WTC11 (cell line): ENCODE results near the gene ACTC1.

Source experiments
- ATF2 ChIP-seq: sonication (generic); formaldehyde crosslinking; IDR thresholded peaks from 2 replicates; pipeline ENCODE4 v1.8.1; 2022; ENCODE audit warnings: low read depth, missing genetic modification reagents, borderline replicate concordance
- CDX4 ChIP-seq: fragments of 250-450 bp; sonication (Bioruptor Pico); IDR thresholded peaks from 2 replicates; pipeline ENCODE4 v1.9.0; 2021; ENCODE audit warnings: moderate library complexity, mild to moderate bottlenecking, inconsistent platforms, borderline replicate concordance
- CREB1 ChIP-seq: sonication (generic); formaldehyde crosslinking; IDR thresholded peaks from 2 replicates; pipeline ENCODE4 v1.8.0; 2023; ENCODE audit warnings: mild to moderate bottlenecking, missing genetic modification reagents
- FOXK1 ChIP-seq: sonication (generic); formaldehyde crosslinking; IDR thresholded peaks from 2 replicates; pipeline ENCODE4 v1.8.0; 2022; ENCODE audit warnings: mild to moderate bottlenecking, moderate library complexity, missing genetic modification reagents
- HMGXB4 ChIP-seq: sonication (generic); formaldehyde crosslinking; IDR thresholded peaks from 2 replicates; pipeline ENCODE4 v1.8.1; 2023; ENCODE audit warnings: mild to moderate bottlenecking, moderate library complexity, missing genetic modification reagents
- MAX ChIP-seq: sonication (generic); formaldehyde crosslinking; IDR thresholded peaks from 2 replicates; pipeline ENCODE4 v1.8.0; 2022; ENCODE audit warnings: mild to moderate bottlenecking, missing genetic modification reagents
- NR2C2 ChIP-seq: sonication (generic); formaldehyde crosslinking; IDR thresholded peaks from 2 replicates; pipeline ENCODE4 v1.8.0; 2022; ENCODE audit warnings: mild to moderate bottlenecking, missing genetic modification reagents
- NR3C1 ChIP-seq: sonication (generic); formaldehyde crosslinking; conservative IDR thresholded peaks from 2 replicates; pipeline ENCODE4 v1.8.1; 2023; ENCODE audit warnings: low read depth, mild to moderate bottlenecking, missing genetic modification reagents
- SMAD3 ChIP-seq: sonication (generic); formaldehyde crosslinking; IDR thresholded peaks from 2 replicates; pipeline ENCODE4 v1.8.0; 2022; ENCODE audit warnings: missing genetic modification reagents, mild to moderate bottlenecking, borderline replicate concordance
- ZBTB43 ChIP-seq: sonication (generic); formaldehyde crosslinking; IDR thresholded peaks from 2 replicates; pipeline ENCODE4 v1.8.1; 2023; ENCODE audit warnings: mild to moderate bottlenecking, missing genetic modification reagents
- ZNF416 ChIP-seq: fragments of 250-450 bp; sonication (Bioruptor Pico); IDR thresholded peaks from 2 replicates; pipeline ENCODE4 v1.9.0; 2021; ENCODE audit warnings: mild to moderate bottlenecking, inconsistent platforms
- TF ChIP-seq, protein P1 (sequence below): fragments of 200-600 bp; IDR thresholded peaks from 2 replicates; pipeline ENCODE4 v1.8.0; 2022; ENCODE audit warnings: antibody characterized with exemption
- TF ChIP-seq, protein P2 (sequence below): sonication (generic); formaldehyde crosslinking; IDR thresholded peaks from 2 replicates; pipeline ENCODE4 v1.8.1; 2023; ENCODE audit warnings: mild to moderate bottlenecking, missing genetic modification reagents, moderate library complexity
- TF ChIP-seq, protein P3 (sequence below): sonication (generic); formaldehyde crosslinking; IDR thresholded peaks from 2 replicates; pipeline ENCODE4 v1.8.1; 2023; ENCODE audit warnings: mild to moderate bottlenecking, missing genetic modification reagents

- TF ChIP-seq HMGXB4 (CRISPR knock-in tag) (no peak), ATF2 (no peak), MAX (CRISPR knock-in tag) (no peak), ZBTB43 (CRISPR knock-in tag) (no peak), SMAD3 (no peak), ZNF416 (no peak), NR2C2 (CRISPR knock-in tag) (no peak), NR3C1 (CRISPR knock-in tag) (no peak), FOXK1 (CRISPR knock-in tag) (no peak), CDX4 (no peak), CREB1 (no peak)
- TF ChIP-seq, protein P1, sequence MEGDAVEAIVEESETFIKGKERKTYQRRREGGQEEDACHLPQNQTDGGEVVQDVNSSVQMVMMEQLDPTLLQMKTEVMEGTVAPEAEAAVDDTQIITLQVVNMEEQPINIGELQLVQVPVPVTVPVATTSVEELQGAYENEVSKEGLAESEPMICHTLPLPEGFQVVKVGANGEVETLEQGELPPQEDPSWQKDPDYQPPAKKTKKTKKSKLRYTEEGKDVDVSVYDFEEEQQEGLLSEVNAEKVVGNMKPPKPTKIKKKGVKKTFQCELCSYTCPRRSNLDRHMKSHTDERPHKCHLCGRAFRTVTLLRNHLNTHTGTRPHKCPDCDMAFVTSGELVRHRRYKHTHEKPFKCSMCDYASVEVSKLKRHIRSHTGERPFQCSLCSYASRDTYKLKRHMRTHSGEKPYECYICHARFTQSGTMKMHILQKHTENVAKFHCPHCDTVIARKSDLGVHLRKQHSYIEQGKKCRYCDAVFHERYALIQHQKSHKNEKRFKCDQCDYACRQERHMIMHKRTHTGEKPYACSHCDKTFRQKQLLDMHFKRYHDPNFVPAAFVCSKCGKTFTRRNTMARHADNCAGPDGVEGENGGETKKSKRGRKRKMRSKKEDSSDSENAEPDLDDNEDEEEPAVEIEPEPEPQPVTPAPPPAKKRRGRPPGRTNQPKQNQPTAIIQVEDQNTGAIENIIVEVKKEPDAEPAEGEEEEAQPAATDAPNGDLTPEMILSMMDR: no peak
- TF ChIP-seq, protein P2, sequence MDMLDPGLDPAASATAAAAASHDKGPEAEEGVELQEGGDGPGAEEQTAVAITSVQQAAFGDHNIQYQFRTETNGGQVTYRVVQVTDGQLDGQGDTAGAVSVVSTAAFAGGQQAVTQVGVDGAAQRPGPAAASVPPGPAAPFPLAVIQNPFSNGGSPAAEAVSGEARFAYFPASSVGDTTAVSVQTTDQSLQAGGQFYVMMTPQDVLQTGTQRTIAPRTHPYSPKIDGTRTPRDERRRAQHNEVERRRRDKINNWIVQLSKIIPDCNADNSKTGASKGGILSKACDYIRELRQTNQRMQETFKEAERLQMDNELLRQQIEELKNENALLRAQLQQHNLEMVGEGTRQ: no peak
- TF ChIP-seq, protein P3, sequence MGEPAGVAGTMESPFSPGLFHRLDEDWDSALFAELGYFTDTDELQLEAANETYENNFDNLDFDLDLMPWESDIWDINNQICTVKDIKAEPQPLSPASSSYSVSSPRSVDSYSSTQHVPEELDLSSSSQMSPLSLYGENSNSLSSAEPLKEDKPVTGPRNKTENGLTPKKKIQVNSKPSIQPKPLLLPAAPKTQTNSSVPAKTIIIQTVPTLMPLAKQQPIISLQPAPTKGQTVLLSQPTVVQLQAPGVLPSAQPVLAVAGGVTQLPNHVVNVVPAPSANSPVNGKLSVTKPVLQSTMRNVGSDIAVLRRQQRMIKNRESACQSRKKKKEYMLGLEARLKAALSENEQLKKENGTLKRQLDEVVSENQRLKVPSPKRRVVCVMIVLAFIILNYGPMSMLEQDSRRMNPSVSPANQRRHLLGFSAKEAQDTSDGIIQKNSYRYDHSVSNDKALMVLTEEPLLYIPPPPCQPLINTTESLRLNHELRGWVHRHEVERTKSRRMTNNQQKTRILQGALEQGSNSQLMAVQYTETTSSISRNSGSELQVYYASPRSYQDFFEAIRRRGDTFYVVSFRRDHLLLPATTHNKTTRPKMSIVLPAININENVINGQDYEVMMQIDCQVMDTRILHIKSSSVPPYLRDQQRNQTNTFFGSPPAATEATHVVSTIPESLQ (CRISPR knock-in tag): no peak
Observed at GRCh38 chr15:34786206-34786605, 9.1 kb downstream of the ACTC1 start.
